Measurements from ENCODE around the gene ITGAL. TPM values are rescaled to one million over a fixed set of nuclear protein-coding genes. Genes with fewer than 3 reads are reported as not detected.
"Not testable (repeated sequence)": the region's sequence is repeated elsewhere in the genome, so short reads cannot be mapped to it uniquely, and the experiment has no call there.

Gene ITGAL
- total RNA-seq, 6 experiments from 2014 or later = 7.3 to 12.4 (median 10.2) TPM

DNA sequence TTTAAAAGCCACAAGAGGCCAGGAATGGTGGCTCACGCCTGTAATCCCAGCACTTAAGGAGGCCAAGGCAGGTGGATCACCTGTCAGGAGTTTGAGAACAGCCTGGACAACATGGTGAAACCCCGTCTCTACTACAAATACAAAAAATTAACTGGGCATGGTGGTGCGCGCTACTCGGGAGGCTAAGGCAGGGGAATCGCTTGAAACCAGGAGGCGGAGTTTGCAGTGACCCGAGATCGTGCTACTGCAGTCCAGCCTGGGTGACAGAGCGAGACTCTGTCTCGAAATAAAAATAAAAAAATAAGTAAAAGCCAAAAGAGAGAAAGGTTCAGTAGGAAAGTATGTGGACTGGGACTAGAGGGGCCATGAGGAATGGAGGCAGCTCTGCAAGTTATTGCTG is 13.1 kb upstream of the ITGAL start:
- Histone ChIP-seq H3K9me3 (no peaks in the 10 kb centered on the region), H3K36me3 (no peaks in the 10 kb centered on the region), H3K27ac (no peak overlapping the region), H3K4me1 (no peaks in the 10 kb centered on the region), H3K4me3 (no peak overlapping the region), H3K27me3 (no peaks in the 10 kb centered on the region)
- TF ChIP-seq POLR2A (IDR thresholded peaks at IDR 0.05) = no peak
- TF ChIP-seq, protein P1, sequence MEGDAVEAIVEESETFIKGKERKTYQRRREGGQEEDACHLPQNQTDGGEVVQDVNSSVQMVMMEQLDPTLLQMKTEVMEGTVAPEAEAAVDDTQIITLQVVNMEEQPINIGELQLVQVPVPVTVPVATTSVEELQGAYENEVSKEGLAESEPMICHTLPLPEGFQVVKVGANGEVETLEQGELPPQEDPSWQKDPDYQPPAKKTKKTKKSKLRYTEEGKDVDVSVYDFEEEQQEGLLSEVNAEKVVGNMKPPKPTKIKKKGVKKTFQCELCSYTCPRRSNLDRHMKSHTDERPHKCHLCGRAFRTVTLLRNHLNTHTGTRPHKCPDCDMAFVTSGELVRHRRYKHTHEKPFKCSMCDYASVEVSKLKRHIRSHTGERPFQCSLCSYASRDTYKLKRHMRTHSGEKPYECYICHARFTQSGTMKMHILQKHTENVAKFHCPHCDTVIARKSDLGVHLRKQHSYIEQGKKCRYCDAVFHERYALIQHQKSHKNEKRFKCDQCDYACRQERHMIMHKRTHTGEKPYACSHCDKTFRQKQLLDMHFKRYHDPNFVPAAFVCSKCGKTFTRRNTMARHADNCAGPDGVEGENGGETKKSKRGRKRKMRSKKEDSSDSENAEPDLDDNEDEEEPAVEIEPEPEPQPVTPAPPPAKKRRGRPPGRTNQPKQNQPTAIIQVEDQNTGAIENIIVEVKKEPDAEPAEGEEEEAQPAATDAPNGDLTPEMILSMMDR (IDR thresholded peaks at IDR 0.05) = no peak
- no peak for ATAC-seq
- intact Hi-C loops (cut with DNase I) = loop anchor here in 1 of 2 donors (10.0 kb wide), 1 partner anchor 55 kb away; no protein-coding TSS in a partner anchor
- DNase-seq = no peak
- WGBS (ENCODE audit: insufficient coverage, low coverage, low lambda C conversion rate, missing lambda C conversion rate) = 78% methylated on average over 10 of the region's 11 CpGs

DNA sequence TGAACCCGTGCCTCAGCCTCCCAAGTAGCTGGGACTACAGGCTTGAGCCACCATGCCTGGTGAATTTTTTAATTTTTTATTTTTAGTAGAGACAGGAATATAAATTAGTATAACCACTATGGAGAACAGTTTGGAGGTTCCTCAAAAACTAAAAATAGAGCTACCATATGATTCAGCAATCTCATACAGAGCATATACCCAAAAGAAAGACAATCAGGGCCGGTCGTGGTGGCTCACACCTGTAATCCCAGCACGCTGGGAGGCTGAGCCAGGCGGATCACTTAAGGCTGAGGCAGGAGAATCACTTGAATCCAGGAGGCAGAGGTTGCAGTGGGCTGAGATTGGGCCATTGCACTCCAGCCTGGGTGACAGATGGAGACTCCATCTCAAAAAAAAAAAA is 11.1 kb upstream of the ITGAL start:
- H3K36me3 ChIP-seq; H3K27me3 ChIP-seq; H3K4me1 ChIP-seq; H3K9me3 ChIP-seq; H3K27ac ChIP-seq; DNase-seq; ATAC-seq; intact Hi-C loops (cut with DNase I); H3K4me3 ChIP-seq: not testable (repeated sequence)
- WGBS (ENCODE audit: insufficient coverage, low coverage, low lambda C conversion rate, missing lambda C conversion rate) = 77% methylated on average over 5 of the region's 5 CpGs

DNA sequence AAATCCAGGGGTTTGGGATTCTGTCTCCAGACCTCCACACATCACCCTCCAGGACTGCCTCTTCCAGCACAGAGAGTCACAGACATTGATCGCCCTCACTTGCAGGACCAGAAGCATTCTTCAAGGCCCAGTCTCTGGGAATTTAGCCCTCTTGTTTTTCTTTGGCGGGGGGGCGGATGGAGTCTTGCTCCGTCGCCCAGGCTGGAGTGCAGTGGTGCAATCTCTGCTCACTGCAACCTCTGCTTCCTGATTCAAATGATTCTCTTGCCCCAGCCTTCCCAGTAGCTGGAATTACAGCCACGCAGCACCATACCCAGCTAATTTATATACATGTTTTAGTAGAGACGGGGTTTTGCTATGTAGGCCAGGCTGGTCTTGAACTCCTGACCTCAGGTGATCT is 8.5 kb upstream of the ITGAL start:
- no peaks in the 10 kb centered on the region for H3K27me3 ChIP-seq
- 90% methylated on average over 6 of the region's 7 CpGs for WGBS (ENCODE audit: insufficient coverage, low coverage, low lambda C conversion rate, missing lambda C conversion rate)
- TF ChIP-seq, protein P1 (IDR thresholded peaks at IDR 0.05) = no peak
- TF ChIP-seq POLR2A (IDR thresholded peaks at IDR 0.05) = no peak
- no peak overlapping the region for H3K27ac ChIP-seq
- ATAC-seq (no peak), DNase-seq (no peak)
- H3K36me3 ChIP-seq = no peaks in the 10 kb centered on the region
- intact Hi-C loops (cut with DNase I) = no loop called here
- no peaks in the 10 kb centered on the region for H3K9me3 ChIP-seq
- H3K4me3 ChIP-seq = no peak overlapping the region
- no peaks in the 10 kb centered on the region for H3K4me1 ChIP-seq

DNA sequence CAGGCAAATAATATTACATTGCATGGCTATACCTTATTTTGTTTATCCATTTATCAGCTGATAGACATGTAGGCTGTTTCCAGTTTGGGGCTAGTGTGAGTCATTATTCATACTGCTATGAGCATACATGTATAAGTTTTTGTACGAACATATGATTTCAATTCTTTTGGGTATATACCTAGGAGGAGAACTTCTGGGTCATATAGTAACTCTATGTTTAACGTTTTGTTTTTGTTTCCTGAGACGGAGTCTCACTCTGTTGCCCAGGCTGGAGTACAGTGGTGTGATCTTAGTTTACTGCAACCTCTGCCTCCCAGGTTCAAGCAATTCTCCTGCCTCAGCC is 2.4 kb upstream of the ITGAL start:
- no peaks in the 10 kb centered on the region for H3K36me3 ChIP-seq
- intact Hi-C loops (cut with DNase I) = no loop called here
- WGBS (ENCODE audit: insufficient coverage, low coverage, low lambda C conversion rate, missing lambda C conversion rate) = 58% methylated on average over 3 of the region's 3 CpGs
- H3K4me1 ChIP-seq = peaks cover 0 to 11% (median 0%) of the 10 kb centered on the region in 4 donors
- H3K4me3 ChIP-seq = no peak overlapping the region
- ATAC-seq (no peak), DNase-seq (no peak)
- no peak overlapping the region for H3K27ac ChIP-seq
- H3K27me3 ChIP-seq = no peaks in the 10 kb centered on the region
- TF ChIP-seq, protein P1 (IDR thresholded peaks at IDR 0.05) = no peak
- no peak for TF ChIP-seq POLR2A (IDR thresholded peaks at IDR 0.05)
- H3K9me3 ChIP-seq = no peaks in the 10 kb centered on the region

DNA sequence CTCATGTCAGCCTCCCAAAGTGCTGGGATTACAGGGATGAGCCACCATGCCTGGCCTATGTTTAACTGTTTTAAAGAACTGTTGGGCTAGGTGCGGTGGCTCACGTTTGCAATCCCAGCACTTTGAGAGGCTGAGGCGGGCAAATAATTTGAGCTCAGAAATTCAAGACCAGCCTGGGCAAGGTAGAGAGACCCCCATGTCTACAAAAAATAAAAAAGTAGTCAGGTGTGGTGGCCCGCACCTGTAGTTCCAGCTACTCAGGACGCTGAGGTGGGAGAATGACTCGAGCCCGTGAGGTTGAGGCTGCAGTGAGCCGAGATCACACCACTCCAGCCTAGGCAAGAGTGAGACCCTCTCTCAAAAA is 1.9 kb upstream of the ITGAL start:
- Histone ChIP-seq H3K4me1 (peaks cover 0 to 11% (median 0%) of the 10 kb centered on the region in 4 donors), H3K36me3 (no peaks in the 10 kb centered on the region), H3K9me3 (no peaks in the 10 kb centered on the region), H3K27me3 (no peaks in the 10 kb centered on the region), H3K27ac (no peak overlapping the region), H3K4me3 (no peak overlapping the region)
- no peak for DNase-seq
- intact Hi-C loops (cut with DNase I) = no loop called here
- 70% methylated on average over 7 of the region's 8 CpGs for WGBS (ENCODE audit: insufficient coverage, low coverage, low lambda C conversion rate, missing lambda C conversion rate)
- TF ChIP-seq, protein P1 (IDR thresholded peaks at IDR 0.05) = no peak
- no peak for TF ChIP-seq POLR2A (IDR thresholded peaks at IDR 0.05)
- no peak for ATAC-seq
